ENCODE results near the gene COBL.

GRCh38 chr7:51079494-51079893 is 237.1 kb downstream of the COBL start:
- TF ChIP-seq CTCF (IDR thresholded peaks at IDR 0.05) = no peak
- no peak for TF ChIP-seq POLR2A (IDR thresholded peaks at IDR 0.05)
- no peak for TF ChIP-seq EP300 (IDR thresholded peaks at IDR 0.05)
